ENCODE data around the gene VSTM1.

VSTM1 gene

DNA sequence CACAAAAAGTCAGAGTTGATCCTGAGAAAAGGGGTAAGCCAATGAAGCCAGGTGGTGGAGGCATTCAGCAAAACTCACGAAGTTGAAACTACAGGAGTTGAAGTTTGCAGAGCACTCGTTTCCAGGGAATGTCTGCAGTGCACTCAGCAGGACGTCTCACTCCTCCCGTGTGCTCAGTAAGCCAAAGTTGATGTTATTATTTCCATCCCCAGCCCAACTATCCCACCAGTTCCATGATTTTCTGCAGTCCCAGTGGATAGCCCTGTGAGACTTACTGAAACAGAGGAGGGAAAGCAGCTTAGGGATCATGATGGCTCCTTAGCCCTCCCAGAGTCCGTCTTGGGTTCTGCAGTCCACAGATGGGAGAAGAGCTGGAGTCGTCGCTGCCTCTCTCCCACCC, 17.3 kb upstream of the VSTM1 start, which contains the start of gene TARM1:
TSS of gene TARM1 (minus strand) at position 334 of the 400 bp plus-strand sequence. CDS start at position 309, 25 bp downstream.
- Histone ChIP-seq H2BK5ac (ENCODE audit: low read depth, low read length, poor library complexity) (no peak within 1 kb of the TSS), H3K18ac (ENCODE audit: low read length) (no peak within 1 kb of the TSS), H2BK12ac (ENCODE audit: low read length) (no peak within 1 kb of the TSS), H3K79me1 (ENCODE audit: low read length) (no peaks in the 10 kb centered on the region), H3K9me3 (ENCODE audit: insufficient read depth, low read depth, low read length) (peaks cover 7% of the 10 kb centered on the region), H3K4me2 (ENCODE audit: low read length) (no peak within 1 kb of the TSS), H3K27ac (ENCODE audit: low read depth, low read length) (no peak within 1 kb of the TSS), H3K4me3 (ENCODE audit: low read depth, low read length) (no peak within 1 kb of the TSS), H3K4me1 (ENCODE audit: control insufficient read depth in 1 of 2, insufficient read depth in 2 of 2, low read length in 2 of 2) (no peaks in the 10 kb centered on the region), H3K9ac (ENCODE audit: low read length) (no peak within 1 kb of the TSS), H3K36me3 (ENCODE audit: control insufficient read depth in 1 of 2, insufficient read depth in 2 of 2, low read length in 2 of 2) (no peaks in the 10 kb centered on the region), H3K14ac (ENCODE audit: low read length) (no peak within 1 kb of the TSS), H4K8ac (ENCODE audit: low read depth, low read length) (no peak within 1 kb of the TSS), H2AK5ac (ENCODE audit: low read length) (no peak within 1 kb of the TSS), H3K79me2 (ENCODE audit: control insufficient read depth, insufficient read depth, low read length, poor library complexity) (no peaks in the 10 kb centered on the region), H3K27me3 (ENCODE audit: insufficient read depth, low read length) (no peaks in the 10 kb centered on the region), H3K4ac (ENCODE audit: low read depth, low read length) (no peak within 1 kb of the TSS), H3K23ac (ENCODE audit: low read length) (no peak within 1 kb of the TSS), H2BK120ac (ENCODE audit: insufficient read depth, low read length, poor library complexity) (no peak within 1 kb of the TSS), H2AFZ (ENCODE audit: insufficient read depth, low read length, poor library complexity) (no peak within 1 kb of the TSS), H4K91ac (ENCODE audit: low read depth, low read length) (no peak within 1 kb of the TSS), H4K12ac (ENCODE audit: low read depth, low read length) (no peak within 1 kb of the TSS)
- WGBS (ENCODE audit: extremely low coverage, insufficient coverage, insufficient read length), result no CpG with 5 or more reads among the region's 7 CpGs
- DNase-seq, result no peak

DNA sequence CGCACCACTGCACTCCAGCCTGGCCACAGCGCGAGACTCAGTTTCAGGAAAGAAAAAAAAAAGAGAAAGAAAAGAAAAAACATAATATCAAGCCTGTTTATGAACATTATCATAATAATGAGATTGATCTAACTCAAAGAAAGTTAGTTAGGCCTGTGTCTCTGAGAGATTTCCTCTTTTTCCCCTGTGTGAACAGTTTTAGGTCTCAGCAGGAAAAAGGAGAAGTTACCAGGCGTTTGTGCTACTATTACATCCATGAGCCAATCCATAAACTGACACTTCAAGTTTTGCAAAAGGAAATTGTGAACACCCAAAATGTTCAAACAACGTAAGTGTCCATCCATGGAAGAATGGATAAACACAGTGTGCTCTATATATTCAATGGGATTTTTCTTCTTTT, 13.6 kb upstream of the VSTM1 start:
- H3K4me2 ChIP-seq (ENCODE audit: low read length), result no peak overlapping the region
- H3K4ac ChIP-seq (ENCODE audit: low read depth, low read length), result no peak overlapping the region
- H3K23ac ChIP-seq (ENCODE audit: low read length), result no peak overlapping the region
- peaks cover 7% of the 10 kb centered on the region for H3K9me3 ChIP-seq (ENCODE audit: insufficient read depth, low read depth, low read length)
- no peak overlapping the region for H4K12ac ChIP-seq (ENCODE audit: low read depth, low read length)
- no peaks in the 10 kb centered on the region for H3K36me3 ChIP-seq (ENCODE audit: control insufficient read depth in 1 of 2, insufficient read depth in 2 of 2, low read length in 2 of 2)
- no peak overlapping the region for H2BK12ac ChIP-seq (ENCODE audit: low read length)
- no peaks in the 10 kb centered on the region for H3K27me3 ChIP-seq (ENCODE audit: insufficient read depth, low read length)
- H4K91ac ChIP-seq (ENCODE audit: low read depth, low read length), result no peak overlapping the region
- H2BK5ac ChIP-seq (ENCODE audit: low read depth, low read length, poor library complexity), result no peak overlapping the region
- no peak overlapping the region for H3K9ac ChIP-seq (ENCODE audit: low read length)
- H3K79me2 ChIP-seq (ENCODE audit: control insufficient read depth, insufficient read depth, low read length, poor library complexity), result no peaks in the 10 kb centered on the region
- H4K8ac ChIP-seq (ENCODE audit: low read depth, low read length), result no peak overlapping the region
- H2AFZ ChIP-seq (ENCODE audit: insufficient read depth, low read length, poor library complexity), result no peak overlapping the region
- no peak for DNase-seq
- no peaks in the 10 kb centered on the region for H3K79me1 ChIP-seq (ENCODE audit: low read length)
- H3K27ac ChIP-seq (ENCODE audit: low read depth, low read length), result no peak overlapping the region
- no peak overlapping the region for H3K18ac ChIP-seq (ENCODE audit: low read length)
- H3K14ac ChIP-seq (ENCODE audit: low read length), result no peak overlapping the region
- no peaks in the 10 kb centered on the region for H3K4me1 ChIP-seq (ENCODE audit: control insufficient read depth in 1 of 2, insufficient read depth in 2 of 2, low read length in 2 of 2)
- H2AK5ac ChIP-seq (ENCODE audit: low read length), result no peak overlapping the region
- no CpG with 5 or more reads among the region's 5 CpGs for WGBS (ENCODE audit: extremely low coverage, insufficient coverage, insufficient read length)
- H3K4me3 ChIP-seq (ENCODE audit: low read depth, low read length), result no peak overlapping the region
- no peak overlapping the region for H2BK120ac ChIP-seq (ENCODE audit: insufficient read depth, low read length, poor library complexity)

DNA sequence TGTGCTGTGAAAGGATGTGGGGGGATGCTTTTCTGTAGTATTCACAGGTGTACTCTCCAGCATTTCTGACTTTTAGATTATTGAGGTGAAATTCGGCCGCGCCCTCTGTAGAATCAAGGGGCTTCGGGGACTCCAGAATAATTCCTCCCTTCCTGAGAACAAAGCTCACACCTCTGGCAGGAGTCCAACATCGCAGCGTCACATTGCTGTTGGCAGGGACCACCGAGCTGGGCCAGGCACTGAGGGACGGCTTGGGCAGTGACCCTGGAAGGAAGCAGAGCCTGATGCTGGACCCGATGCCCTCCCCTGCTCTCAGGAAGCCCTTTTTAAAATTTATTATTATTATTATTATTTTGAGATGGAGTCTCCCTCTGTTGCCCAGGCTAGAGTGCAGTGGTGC, 11.2 kb upstream of the VSTM1 start:
- no peak for DNase-seq
- Histone ChIP-seq H3K27me3 (ENCODE audit: insufficient read depth, low read length) (no peaks in the 10 kb centered on the region), H2BK12ac (ENCODE audit: low read length) (no peak overlapping the region), H3K36me3 (ENCODE audit: control insufficient read depth in 1 of 2, insufficient read depth in 2 of 2, low read length in 2 of 2) (no peaks in the 10 kb centered on the region), H3K9me3 (ENCODE audit: insufficient read depth, low read depth, low read length) (peaks cover 4% of the 10 kb centered on the region), H2BK120ac (ENCODE audit: insufficient read depth, low read length, poor library complexity) (no peak overlapping the region), H3K14ac (ENCODE audit: low read length) (no peak overlapping the region), H2AFZ (ENCODE audit: insufficient read depth, low read length, poor library complexity) (no peak overlapping the region), H3K4me1 (ENCODE audit: control insufficient read depth in 1 of 2, insufficient read depth in 2 of 2, low read length in 2 of 2) (no peaks in the 10 kb centered on the region), H3K27ac (ENCODE audit: low read depth, low read length) (no peak overlapping the region), H3K79me2 (ENCODE audit: control insufficient read depth, insufficient read depth, low read length, poor library complexity) (no peaks in the 10 kb centered on the region), H3K79me1 (ENCODE audit: low read length) (no peaks in the 10 kb centered on the region), H3K4me2 (ENCODE audit: low read length) (no peak overlapping the region), H3K23ac (ENCODE audit: low read length) (no peak overlapping the region), H4K12ac (ENCODE audit: low read depth, low read length) (no peak overlapping the region), H3K4me3 (ENCODE audit: low read depth, low read length) (no peak overlapping the region), H2AK5ac (ENCODE audit: low read length) (no peak overlapping the region), H3K18ac (ENCODE audit: low read length) (no peak overlapping the region), H4K8ac (ENCODE audit: low read depth, low read length) (no peak overlapping the region), H2BK5ac (ENCODE audit: low read depth, low read length, poor library complexity) (no peak overlapping the region), H4K91ac (ENCODE audit: low read depth, low read length) (no peak overlapping the region), H3K4ac (ENCODE audit: low read depth, low read length) (no peak overlapping the region), H3K9ac (ENCODE audit: low read length) (no peak overlapping the region)
- no CpG with 5 or more reads among the region's 9 CpGs for WGBS (ENCODE audit: extremely low coverage, insufficient coverage, insufficient read length)

DNA sequence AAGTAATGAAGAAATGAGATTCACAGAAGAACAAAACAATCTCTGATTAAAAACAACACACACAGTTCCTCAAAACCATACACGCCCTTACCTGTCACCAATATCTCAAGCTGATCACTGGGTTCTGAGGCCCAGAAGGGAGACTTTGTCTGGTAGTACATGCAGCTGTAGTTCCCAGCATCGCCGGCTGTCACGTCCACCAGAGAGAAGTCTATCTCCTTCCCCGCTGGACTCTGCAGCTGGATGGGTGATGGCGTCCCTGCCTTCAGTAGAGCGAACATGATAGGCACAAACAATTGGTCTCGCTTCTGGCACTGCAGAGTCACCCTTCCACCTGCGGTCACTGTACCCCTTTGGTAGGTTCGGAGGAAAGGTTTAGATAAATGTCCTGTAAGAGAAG, 10.1 kb upstream of the VSTM1 start:
- H3K79me2 ChIP-seq (ENCODE audit: control insufficient read depth, insufficient read depth, low read length, poor library complexity), result no peaks in the 10 kb centered on the region
- no peak overlapping the region for H3K18ac ChIP-seq (ENCODE audit: low read length)
- no peak overlapping the region for H2AK5ac ChIP-seq (ENCODE audit: low read length)
- no peak overlapping the region for H4K12ac ChIP-seq (ENCODE audit: low read depth, low read length)
- no peak overlapping the region for H2AFZ ChIP-seq (ENCODE audit: insufficient read depth, low read length, poor library complexity)
- H4K91ac ChIP-seq (ENCODE audit: low read depth, low read length), result no peak overlapping the region
- no peaks in the 10 kb centered on the region for H3K4me1 ChIP-seq (ENCODE audit: control insufficient read depth in 1 of 2, insufficient read depth in 2 of 2, low read length in 2 of 2)
- H4K8ac ChIP-seq (ENCODE audit: low read depth, low read length), result no peak overlapping the region
- no peak overlapping the region for H3K4me2 ChIP-seq (ENCODE audit: low read length)
- H3K14ac ChIP-seq (ENCODE audit: low read length), result no peak overlapping the region
- WGBS (ENCODE audit: extremely low coverage, insufficient coverage, insufficient read length), result no CpG with 5 or more reads among the region's 10 CpGs
- no peak overlapping the region for H2BK120ac ChIP-seq (ENCODE audit: insufficient read depth, low read length, poor library complexity)
- no peak overlapping the region for H3K4me3 ChIP-seq (ENCODE audit: low read depth, low read length)
- no peaks in the 10 kb centered on the region for H3K79me1 ChIP-seq (ENCODE audit: low read length)
- no peak overlapping the region for H2BK5ac ChIP-seq (ENCODE audit: low read depth, low read length, poor library complexity)
- no peak overlapping the region for H3K4ac ChIP-seq (ENCODE audit: low read depth, low read length)
- H3K23ac ChIP-seq (ENCODE audit: low read length), result no peak overlapping the region
- peaks cover 7% of the 10 kb centered on the region for H3K9me3 ChIP-seq (ENCODE audit: insufficient read depth, low read depth, low read length)
- no peak overlapping the region for H3K27ac ChIP-seq (ENCODE audit: low read depth, low read length)
- H3K27me3 ChIP-seq (ENCODE audit: insufficient read depth, low read length), result no peaks in the 10 kb centered on the region
- no peaks in the 10 kb centered on the region for H3K36me3 ChIP-seq (ENCODE audit: control insufficient read depth in 1 of 2, insufficient read depth in 2 of 2, low read length in 2 of 2)
- no peak for DNase-seq
- H2BK12ac ChIP-seq (ENCODE audit: low read length), result no peak overlapping the region
- no peak overlapping the region for H3K9ac ChIP-seq (ENCODE audit: low read length)
